Fibroblast of skin of left quadriceps (primary cell): ENCODE results near the gene ZNF814.
"Not testable (repeated sequence)": the region's sequence is repeated elsewhere in the genome, so short reads cannot be mapped to it uniquely, and the experiment has no call there.

Experiments
- DNase-seq, 2 experiments: peaks; one replicate each; pipeline ENCODE4 v3.0.0-alpha.2; 2013; ENCODE audit warnings: low read depth in 2 of 2

Gene ZNF814

DNA sequence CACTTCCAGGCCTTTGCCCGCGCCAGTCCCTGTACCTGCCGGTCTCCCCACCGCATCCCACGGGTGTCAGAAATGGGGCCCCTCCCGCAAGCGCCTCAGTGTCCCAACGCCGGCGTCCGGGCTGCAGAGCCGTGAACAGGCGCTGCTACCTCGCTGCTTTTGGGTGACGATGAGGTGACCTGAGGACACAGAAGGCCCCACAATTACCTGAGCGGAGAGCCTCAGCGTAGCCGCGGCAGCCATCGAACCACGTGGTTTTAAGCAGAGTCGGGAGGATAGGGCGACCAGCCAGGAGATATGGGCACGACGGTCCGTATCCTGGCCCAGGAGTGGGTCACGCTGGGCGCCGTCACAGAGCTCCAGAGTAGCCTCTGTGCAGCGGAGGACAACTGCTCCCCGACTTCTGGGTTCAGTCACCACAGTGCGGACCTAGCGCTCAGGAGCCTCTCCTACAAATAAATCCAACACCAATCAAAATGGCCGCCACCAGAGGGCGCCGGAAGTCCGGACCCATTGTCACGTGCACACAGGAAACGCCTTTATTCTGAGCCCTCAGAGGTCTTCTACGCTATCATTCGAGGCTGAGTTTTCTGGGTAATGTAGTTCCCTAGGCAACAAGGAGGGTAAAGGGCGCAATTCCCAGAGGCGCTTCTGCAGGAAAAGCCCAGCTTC is at the start of gene ZNF814:
Gene ZNF814 (minus strand): TSS at position 478 of the 672 bp plus-strand sequence. CDS start 235 bp downstream, at position 243.
- peak; percentile 59 for DNase-seq

DNA sequence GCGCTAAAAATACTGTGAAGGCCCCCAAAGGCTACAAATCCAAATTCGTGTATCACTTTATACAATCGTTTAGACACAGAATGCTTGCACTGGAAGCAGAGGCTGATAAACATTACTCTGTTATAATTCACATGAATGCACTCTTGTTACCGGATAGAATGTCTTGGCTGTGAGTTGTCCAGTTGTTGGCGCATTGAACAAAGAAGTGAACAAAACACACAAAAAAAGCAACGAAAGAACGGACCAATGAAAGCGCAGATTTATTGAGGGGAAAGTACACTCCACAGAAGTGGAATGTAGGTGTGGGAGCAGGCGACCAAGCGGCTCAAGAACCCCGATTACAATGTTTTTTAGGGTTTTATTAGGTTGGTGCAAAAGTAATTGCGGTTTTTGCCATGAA is 46.9 kb upstream of the ZNF814 start:
- no peak for DNase-seq

- peak; percentile 62 to 67 for DNase-seq
Measured at GRCh38 chr19:57934820-57935665, 46.2 kb upstream of the ZNF814 start, which contains the start of gene ZNF418. Gene ZNF418 (minus strand): TSS chr19:57935402. CDS start chr19:57933822, 1,580 bp downstream.

- no peak for DNase-seq
Measured at GRCh38 chr19:57927587-57927986, 38.8 kb upstream of the ZNF814 start.

DNA sequence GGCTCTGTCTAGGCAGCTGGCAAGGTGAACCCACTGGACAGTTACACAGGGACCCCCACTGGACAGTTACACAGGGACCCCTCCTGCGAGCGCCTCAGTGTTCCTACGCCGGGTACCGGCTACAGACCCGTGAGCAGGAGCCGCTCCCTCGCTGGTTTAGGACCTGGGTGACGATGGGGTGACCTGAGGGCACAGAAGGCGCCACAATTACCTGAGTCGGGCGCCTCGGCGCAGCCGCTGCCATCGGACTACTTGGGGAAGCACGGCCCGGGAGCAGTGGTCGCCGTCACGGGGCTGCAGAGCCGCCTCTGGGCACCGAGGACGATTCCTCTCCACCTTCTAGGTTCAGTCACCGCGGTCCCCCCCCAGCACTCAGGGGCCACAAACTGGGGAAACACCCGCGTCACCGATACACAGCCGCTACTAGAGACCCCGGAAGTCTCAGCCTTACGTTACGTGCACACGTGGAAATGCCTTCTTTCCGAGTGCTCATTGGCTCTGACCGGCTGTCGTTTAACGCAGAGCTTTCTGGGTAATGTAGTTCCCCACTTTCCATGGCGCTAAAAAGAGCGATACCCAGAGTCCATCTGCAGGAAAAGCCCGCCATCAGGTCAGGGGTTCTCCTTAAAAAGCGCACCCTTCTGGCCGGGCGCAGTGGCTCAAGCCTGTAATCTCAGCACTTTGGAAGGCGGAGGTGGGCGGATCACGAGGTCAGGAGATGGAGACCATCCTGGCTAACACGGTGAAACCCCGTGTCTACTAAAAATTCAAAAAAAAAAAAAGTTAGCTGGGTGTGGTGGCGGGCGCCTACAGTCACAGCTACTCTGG is 27.5 kb upstream of the ZNF814 start, which contains the start of gene ZNF417:
Gene ZNF417 (minus strand): TSS at position 425 of the 828 bp plus-strand sequence. CDS start 181 bp downstream, at position 244.
- DNase-seq: peak; percentile 88 to 89

DNA sequence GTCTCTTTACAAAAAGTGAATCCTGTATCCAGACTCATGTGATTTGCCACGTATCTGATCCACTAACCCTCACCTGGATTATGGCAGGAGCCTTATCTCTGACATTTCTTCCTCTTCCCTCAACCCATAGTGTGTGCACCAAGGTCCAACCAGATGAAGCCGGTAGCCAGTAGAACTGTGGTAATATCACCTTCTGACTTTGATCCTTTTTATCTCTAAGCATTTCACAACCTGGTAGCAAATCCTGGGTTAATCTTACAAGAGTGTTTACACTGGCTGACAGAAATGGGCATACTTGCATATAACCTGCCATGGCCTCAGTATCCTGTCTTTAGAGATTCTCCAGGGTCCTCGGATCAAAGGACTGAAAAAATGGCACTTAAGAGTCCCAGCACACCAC is 25.7 kb upstream of the ZNF814 start:
- no peak for DNase-seq

GRCh38 chr19:57907394-57907793 is 18.6 kb upstream of the ZNF814 start:
- no peak for DNase-seq

GRCh38 chr19:57905258-57905657 is 16.4 kb upstream of the ZNF814 start:
- no peak for DNase-seq

GRCh38 chr19:57903618-57904184 is 14.9 kb upstream of the ZNF814 start:
- no peak for DNase-seq

GRCh38 chr19:57900311-57900710 is 11.5 kb upstream of the ZNF814 start:
- DNase-seq: no peak

DNA sequence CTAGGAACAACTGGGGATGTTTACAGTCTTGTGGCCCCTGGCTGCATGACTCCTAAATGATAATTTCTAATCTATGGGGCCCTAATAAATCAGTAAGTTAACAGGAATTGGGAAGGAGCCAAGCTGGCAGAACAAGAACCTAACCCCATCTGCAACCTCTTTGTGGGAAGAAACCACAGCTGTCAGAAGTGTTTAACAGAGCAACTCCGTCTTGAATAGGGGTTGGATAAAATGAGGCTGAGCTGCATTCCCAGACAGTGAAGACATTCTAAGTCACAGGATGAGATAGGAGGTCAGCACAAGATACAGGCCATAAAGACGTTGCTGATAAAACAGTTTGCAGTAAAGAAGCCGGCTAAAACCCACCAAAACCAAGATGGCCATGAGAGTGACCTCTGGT is 1.9 kb upstream of the ZNF814 start:
- DNase-seq: not testable (repeated sequence)

DNA sequence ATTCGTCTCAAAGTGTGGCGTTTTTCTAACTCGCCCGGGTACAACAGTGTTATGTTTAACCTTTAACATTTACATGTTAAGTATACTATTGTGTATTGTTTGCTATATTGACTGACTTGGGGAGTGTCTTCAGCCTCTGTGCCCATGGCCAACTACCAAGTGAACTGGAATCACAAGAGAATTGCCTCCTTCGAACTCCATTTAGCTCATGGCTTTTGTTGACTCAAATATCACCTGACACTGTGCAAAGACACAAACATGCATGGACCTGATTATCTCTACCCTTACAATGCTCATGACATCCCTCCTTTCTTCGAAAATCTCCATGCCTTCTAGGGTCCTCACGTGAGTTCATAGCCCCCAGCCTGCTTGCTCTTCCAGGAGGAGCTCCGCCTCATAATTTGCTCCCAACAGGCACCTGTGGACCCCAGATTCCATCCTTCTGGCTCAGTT is 704 bp downstream of the ZNF814 start:
- no peak for DNase-seq

DNA sequence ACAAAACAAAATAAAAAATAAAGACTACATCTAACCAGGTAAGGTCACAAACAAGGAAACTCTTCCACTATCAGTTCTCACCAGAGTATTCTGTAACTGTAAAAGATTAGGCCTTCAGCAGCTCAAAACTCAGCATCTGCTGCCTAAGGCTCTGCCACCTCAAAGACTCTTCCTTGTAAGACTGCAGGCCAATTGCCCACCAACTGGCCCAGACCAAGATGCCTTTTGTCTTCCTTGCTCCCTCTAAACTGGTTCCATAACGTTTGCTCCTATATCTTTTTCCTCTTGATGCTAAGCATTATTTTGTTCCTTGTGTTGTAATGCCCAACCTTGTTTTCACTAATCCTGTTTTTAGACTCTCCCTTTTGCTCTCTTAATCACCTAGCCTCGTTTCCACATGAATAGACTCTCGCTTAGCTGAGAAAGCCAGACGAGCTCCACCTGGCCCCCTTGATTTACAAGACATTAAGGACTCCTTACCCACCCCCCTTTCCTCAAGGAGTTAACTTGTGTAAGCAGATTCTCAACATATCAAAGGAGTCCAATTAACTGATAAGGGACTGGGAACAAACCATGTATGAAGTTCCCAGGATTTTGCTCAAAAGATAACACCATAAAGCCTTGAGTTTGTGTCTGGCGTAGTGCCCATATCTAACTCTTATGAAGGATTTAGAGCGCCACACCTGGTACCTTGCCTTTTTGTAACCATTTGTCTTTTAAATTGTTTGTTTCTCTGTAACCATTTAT is 1.5 kb downstream of the ZNF814 start:
- no peak for DNase-seq

GRCh38 chr19:57886046-57886445 is 2.8 kb downstream of the ZNF814 start:
- DNase-seq: no peak

DNA sequence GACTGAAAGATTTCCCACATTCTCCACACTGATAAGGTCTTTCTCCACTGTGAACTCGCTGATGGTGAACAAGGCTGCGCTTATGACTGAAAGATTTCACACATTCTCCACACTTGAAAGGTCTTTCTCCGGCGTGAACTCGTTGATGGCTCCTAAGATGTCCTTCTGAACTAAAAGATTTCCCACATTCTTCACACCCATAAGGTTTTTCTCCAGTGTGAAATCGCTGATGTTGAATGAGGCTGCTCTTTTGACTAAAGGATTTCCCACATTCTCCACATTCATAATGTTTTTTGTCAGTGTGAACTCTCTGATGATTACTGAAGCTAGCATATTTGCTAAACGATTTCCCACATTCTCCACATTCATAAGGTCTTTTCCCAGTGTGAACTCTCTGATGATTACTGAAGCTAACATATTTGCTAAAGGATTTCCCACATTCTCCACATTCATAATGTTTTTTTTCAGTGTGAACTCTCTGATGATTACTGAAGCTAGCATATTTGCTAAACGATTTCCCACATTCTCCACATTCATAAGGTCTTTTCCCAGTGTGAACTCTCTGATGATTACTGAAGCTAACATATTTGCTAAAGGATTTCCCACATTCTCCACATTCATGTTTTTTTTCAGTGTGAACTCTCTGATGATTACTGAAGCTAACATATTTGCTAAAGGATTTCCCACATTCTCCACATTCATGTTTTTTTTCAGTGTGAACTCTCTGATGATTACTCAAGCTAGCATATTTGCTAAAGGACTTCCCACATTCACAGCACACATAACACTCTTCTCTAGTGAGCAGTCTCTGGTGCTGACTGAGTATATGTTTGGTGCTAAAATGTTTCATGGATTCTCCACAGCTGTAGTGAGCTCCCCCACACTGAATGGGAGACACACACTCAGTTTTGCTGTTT is 14.7 kb downstream of the ZNF814 start:
- not testable (repeated sequence) for DNase-seq

DNA sequence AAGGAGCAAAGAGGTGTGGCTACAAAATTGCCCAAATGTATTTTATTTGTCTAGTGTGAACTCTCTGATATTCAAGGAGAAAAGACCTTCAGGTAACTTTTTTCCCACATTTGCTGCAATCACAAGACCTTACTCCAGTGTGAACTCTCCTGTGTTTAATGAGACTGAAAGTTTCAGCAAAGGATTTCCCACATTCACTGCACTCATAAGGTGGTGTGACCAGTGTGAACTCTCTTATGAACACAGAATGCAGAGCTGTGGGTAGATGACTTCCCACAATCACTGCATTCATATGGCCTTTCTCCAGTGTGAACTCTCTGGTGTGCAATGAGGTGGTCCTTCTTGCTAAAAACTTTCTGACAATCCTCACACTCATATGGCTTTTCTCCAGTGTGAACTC is 16.4 kb downstream of the ZNF814 start:
- DNase-seq: no peak

GRCh38 chr19:57870225-57870624 is 18.6 kb downstream of the ZNF814 start:
- no peak for DNase-seq

DNA sequence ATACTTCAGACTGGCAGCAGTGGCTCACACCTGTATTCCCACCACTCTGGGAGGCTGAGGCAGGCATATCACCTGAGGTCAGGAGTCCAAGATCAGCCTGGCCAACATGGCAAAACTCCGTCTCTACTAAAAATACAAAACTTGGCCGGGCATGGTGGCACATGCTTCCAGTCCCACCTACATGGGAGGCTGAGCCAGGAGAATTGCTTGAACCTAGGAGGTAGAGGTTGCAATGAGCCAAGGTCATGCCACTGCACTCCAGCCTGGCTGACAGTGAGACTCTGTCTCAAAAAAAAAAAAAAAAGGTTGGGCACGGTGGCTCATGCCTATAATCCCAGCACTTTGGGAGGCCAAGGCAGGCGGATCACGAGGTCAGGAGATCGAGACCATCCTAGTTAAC is 19.2 kb downstream of the ZNF814 start:
- not testable (repeated sequence) for DNase-seq

GRCh38 chr19:57867868-57868492 is 20.9 kb downstream of the ZNF814 start:
- DNase-seq: no peak
